Left lobe of liver (tissue), 2 donors: ENCODE data around the gene KRT73. TPM values are rescaled to one million over a fixed set of nuclear protein-coding genes. Genes with fewer than 3 reads are reported as not detected.
A peak's percentile ranks its signal among the peaks of the same experiment; 100 is the strongest.

Experiments
- ATAC-seq: fragments of 200-7000 bp; cut with Tn5 transposase; one replicate; pipeline ENCODE4 v1.9.1; 2020; ENCODE audit warnings: mild to moderate bottlenecking, moderate library complexity
- DNase-seq: peaks from one replicate; pipeline ENCODE4 v3.0.0-alpha.2; 2020; ENCODE audit warnings: low spot score
- total RNA-seq: library from RNA; stranded (reverse); gene quantifications from one replicate; pipeline ENCODE4 v1.2.1, GENCODE V29; 2021
- donor health status: DM: no; HTN: no; CAD: no; lungs with moderate emphysema.
- donor health status: DM: no; HTN: yes; CAD: no.

KRT73 gene
- total RNA-seq, 1 donor from 2014 or later, result not detected

- ATAC-seq, result no peak
These were observed 42.4 kb downstream of the KRT73 start for GRCh38 chr12:52575948-52576347.

GRCh38 chr12:52575256-52575655, 43.1 kb downstream of the KRT73 start:
- DNase-seq, result no peak
- ATAC-seq, result no peak

More at GRCh38 chr12:52575948-52576347, 42.4 kb downstream of the KRT73 start:
- DNase-seq, result no peak

GRCh38 chr12:52573743-52574142, 44.6 kb downstream of the KRT73 start, which contains the start of gene KRT74:
KRT74 (minus strand) TSS chr12:52573843; CDS start chr12:52573777, 66 bp downstream.
- no peak for ATAC-seq
- DNase-seq, result no peak

GRCh38 chr12:52573306-52573705, 45.1 kb downstream of the KRT73 start:
- no peak for DNase-seq
- no peak for ATAC-seq

- DNase-seq (no peak), ATAC-seq (no peak)
These were observed 47.8 kb downstream of the KRT73 start for GRCh38 chr12:52570511-52570910.

- DNase-seq, result no peak
These were observed 50.2 kb downstream of the KRT73 start for GRCh38 chr12:52568111-52568510.

GRCh38 chr12:52566847-52567291, 51.5 kb downstream of the KRT73 start:
- ATAC-seq (no peak), DNase-seq (no peak)

More at GRCh38 chr12:52568111-52568510, 50.2 kb downstream of the KRT73 start:
- ATAC-seq, result no peak

GRCh38 chr12:52564582-52564981, 53.8 kb downstream of the KRT73 start:
- DNase-seq (no peak), ATAC-seq (no peak)

- DNase-seq (no peak), ATAC-seq (peak; percentile 87)
These were observed 56.4 kb downstream of the KRT73 start for GRCh38 chr12:52561880-52562449.

- ATAC-seq (no peak), DNase-seq (no peak)
These were observed 58.4 kb downstream of the KRT73 start for GRCh38 chr12:52559979-52560378.

- no peak for DNase-seq
- ATAC-seq, result no peak
These were observed 59.4 kb downstream of the KRT73 start for GRCh38 chr12:52558781-52559445.

Other genes with a start within 250 kb of the KRT73 start
- gene KRT84, start 232.9 kb downstream of the KRT73 start, total RNA-seq, result not detected
- gene KRT82, start 212.2 kb downstream of the KRT73 start, total RNA-seq, result not detected
- gene KRT75, start 184.2 kb downstream of the KRT73 start, total RNA-seq, result not detected
- gene KRT6B, start 166.4 kb downstream of the KRT73 start, total RNA-seq, result not detected
- not detected for gene KRT6C, start 144.8 kb downstream of the KRT73 start, total RNA-seq
- not detected for gene KRT6A, start 125.3 kb downstream of the KRT73 start, total RNA-seq
- not detected for gene KRT5, start 98.2 kb downstream of the KRT73 start, total RNA-seq
- gene KRT71, start 65.4 kb downstream of the KRT73 start, total RNA-seq, result not detected
- gene KRT74, start 44.7 kb downstream of the KRT73 start, total RNA-seq, result not detected
- gene KRT72, start 17.1 kb downstream of the KRT73 start, total RNA-seq, result not detected
- not detected for gene KRT2, start 33.7 kb upstream of the KRT73 start, total RNA-seq
- not detected for gene KRT1, start 61.8 kb upstream of the KRT73 start, total RNA-seq
- gene KRT77, start 85.0 kb upstream of the KRT73 start, total RNA-seq, result not detected
- not detected for gene KRT76, start 158.8 kb upstream of the KRT73 start, total RNA-seq
- not detected for gene KRT3, start 177.6 kb upstream of the KRT73 start, total RNA-seq
- gene KRT4, start 195.6 kb upstream of the KRT73 start, total RNA-seq, result not detected
- gene KRT79, start 215.8 kb upstream of the KRT73 start, total RNA-seq, result not detected
- gene KRT78, start 230.4 kb upstream of the KRT73 start, total RNA-seq, result not detected